HepG2 (cell line): ENCODE data around the gene BDNF. TPM values are rescaled to one million over a fixed set of nuclear protein-coding genes. Genes with fewer than 3 reads are reported as not detected.

ENCODE experiments used
- ATAC-seq: fragments of 200-7000 bp; cut with Tn5 transposase; 3 replicates; pipeline ENCODE4 v1.9.1; 2020; ENCODE audit warnings: mild to moderate bottlenecking, moderate library complexity
- BruUV-seq: library from RNA; stranded (reverse); fragments of 400-500 nt; replicated peaks from 2 replicates; lab custom pipeline; 2021; lab: Mats Ljungman, UMichigan
- CTCF ChIA-PET: fragments of 300-600 bp; formaldehyde crosslinking; extraction: SDS; loops from one replicate; lab custom pipeline; 2021; ENCODE audit warnings: low total read pairs, inconsistent platforms, low intra/inter-chr PET ratio; lab: Yijun Ruan, JAX
- POLR2A ChIA-PET: fragments of 350-600 bp; sonication (Branson Sonifier 250); formaldehyde crosslinking; loops from one replicate; lab custom pipeline; 2020; ENCODE audit warnings: antibody characterized with exemption, inconsistent platforms; lab: Yijun Ruan, JAX
- DNase-seq: peaks from one replicate; pipeline ENCODE4 v3.0.0-alpha.2; 2015; ENCODE audit warnings: low spot score
- FAIRE-seq: peaks from 3 replicates; lab custom pipeline; 2011; peaks lifted over from hg19 to GRCh38; lab: Jason Lieb, UNC
- H2AFZ ChIP-seq: one replicate; pipeline ENCODE4 v1.6.1; 2011; ENCODE audit warnings: low read length, inconsistent platforms
- H3K27ac ChIP-seq: fragments of 300-600 bp; 3 replicates; pipeline ENCODE4 v1.8.0; 2011; ENCODE audit warnings: mixed run types, mild to moderate bottlenecking, mixed read lengths, low read length, inconsistent platforms; ENCODE audit not compliant: insufficient read depth; ENCODE audit errors: extremely low read length
- H3K27me3 ChIP-seq, 2 experiments: fragments of 200-600 bp in 1 of 2; 2 replicates in 1 of 2; 3 replicates in 1 of 2; pipeline versions ENCODE4 v1.6.0 to v1.8.0; 2011; ENCODE audit warnings: low read length in 2 of 2, mild to moderate bottlenecking in 2 of 2, moderate library complexity in 2 of 2, inconsistent platforms in 1 of 2; ENCODE audit not compliant: insufficient read depth in 2 of 2, control insufficient read depth in 1 of 2
- H3K36me3 ChIP-seq, 2 experiments: fragments of 200-600 bp in 1 of 2; replicated peaks in 1 of 2; 2 replicates in 1 of 2; 3 replicates in 1 of 2; pipeline versions ENCODE4 v1.5.1 to v1.8.0; 2011; ENCODE audit warnings: low read length in 2 of 2, inconsistent platforms in 1 of 2; ENCODE audit not compliant: insufficient read depth in 2 of 2, control insufficient read depth in 1 of 2
- H3K4me1 ChIP-seq: 2 replicates; pipeline ENCODE4 v1.5.1; 2012; ENCODE audit warnings: low read length, inconsistent platforms; ENCODE audit not compliant: insufficient read depth
- H3K4me2 ChIP-seq: 2 replicates; pipeline ENCODE4 v1.6.0; 2011; ENCODE audit warnings: low read depth, low read length, inconsistent platforms
- H3K4me3 ChIP-seq, 3 experiments: fragments of 200-600 bp in 1 of 3; sonication (generic), shearing (Covaris generic) in 1 of 3; replicated peaks in 1 of 3; 2 replicates each; pipeline ENCODE4 v1.5.1; 2011 to 2016; ENCODE audit warnings: low read length in 3 of 3, inconsistent platforms in 2 of 3, low read depth in 2 of 3, mild to moderate bottlenecking in 2 of 3, control low read depth in 1 of 3, mixed read lengths in 1 of 3; ENCODE audit not compliant: insufficient read depth in 1 of 3
- H3K79me2 ChIP-seq: one replicate; pipeline ENCODE4 v1.6.1; 2011; ENCODE audit warnings: low read length, inconsistent platforms; ENCODE audit not compliant: insufficient read depth
- H3K9ac ChIP-seq: 2 replicates; pipeline ENCODE4 v1.6.0; 2011; ENCODE audit warnings: mild to moderate bottlenecking, low read depth, low read length, inconsistent platforms; ENCODE audit not compliant: insufficient read depth
- H3K9me3 ChIP-seq: 2 replicates; pipeline ENCODE4 v1.5.1; 2012; ENCODE audit warnings: mild to moderate bottlenecking, low read length
- H4K20me1 ChIP-seq: 2 replicates; pipeline ENCODE4 v1.6.0; 2011; ENCODE audit warnings: inconsistent platforms, mild to moderate bottlenecking, low read length, moderate library complexity; ENCODE audit not compliant: insufficient read depth
- ATM ChIP-seq: fragments of 450-650 bp; IDR thresholded peaks from 2 replicates; pipeline ENCODE4 v1.7.1; 2017; ENCODE audit warnings: mild to moderate bottlenecking, borderline replicate concordance
- FOXM1 ChIP-seq: sonication (generic); formaldehyde crosslinking; IDR thresholded peaks from 2 replicates; pipeline ENCODE4 v1.5.0; 2020; ENCODE audit warnings: missing genetic modification reagents
- KAT2B ChIP-seq: fragments of 150-350 bp; IDR thresholded peaks from 2 replicates; pipeline ENCODE4 v1.6.1; 2014; ENCODE audit warnings: low read depth, low read length, borderline replicate concordance
- KMT2B ChIP-seq: IDR thresholded peaks from 2 replicates; pipeline ENCODE4 v1.6.1; 2016; ENCODE audit warnings: missing genetic modification reagents, missing compliant biosample characterization
- NFATC3 ChIP-seq: sonication (generic); formaldehyde crosslinking; IDR thresholded peaks from 2 replicates; pipeline ENCODE4 v1.5.1; 2020; ENCODE audit warnings: mild to moderate bottlenecking, missing genetic modification reagents
- PRDM15 ChIP-seq: sonication (generic); formaldehyde crosslinking; IDR thresholded peaks from 2 replicates; pipeline ENCODE4 v1.4.0; 2020; ENCODE audit warnings: missing genetic modification reagents
- ZNF234 ChIP-seq: sonication (generic); formaldehyde crosslinking; conservative IDR thresholded peaks from 2 replicates; pipeline ENCODE4 v1.5.1; 2020; ENCODE audit warnings: mild to moderate bottlenecking, missing genetic modification reagents
- ZNF317 ChIP-seq: sonication (generic); formaldehyde crosslinking; IDR thresholded peaks from 2 replicates; pipeline ENCODE4 v1.5.0; 2020; ENCODE audit warnings: mild to moderate bottlenecking, missing genetic modification reagents
- WGBS: methylation state at CpG from one replicate; pipeline ENCODE4 v1.1.6; 2017; ENCODE audit warnings: low lambda C conversion rate; 5-methylcytosine and 5-hydroxymethylcytosine counted together
- in situ Hi-C: cut with HindIII; loops from 2 replicates; pipeline ENCODE4 v1.10.0; 2017; ENCODE audit warnings: low pct_unique_long_range_greater_than_20kb; ENCODE audit not compliant: extremely low pct_ligation_motif_present
- intact Hi-C: fragments of 100-400 bp; cut with micrococcal nuclease; formaldehyde crosslinking; loops from one replicate; pipeline ENCODE4 v1.10.0; 2022; ENCODE audit not compliant: unreplicated experiment
- polyA plus RNA-seq, 8 experiments: library from polyadenylated mRNA; depleted of rRNA in 3 of 8; stranded (reverse) in 7 of 8; unstranded in 1 of 8; fragments of >200 nt; fragmentation: Illumina TruSeq in 4 of 8; extraction: Trizol in 4 of 8; gene quantifications; 2 replicates each; pipeline versions ENCODE4 v1.2.1 to v1.2.3, GENCODE V29; 2011 to 2016; ENCODE audit warnings: low read depth in 4 of 8, missing spikeins in 1 of 8, mixed read lengths in 1 of 8; ENCODE audit not compliant: insufficient read depth in 1 of 8
- total RNA-seq, 5 experiments: library from RNA; depleted of rRNA; stranded (reverse); fragments of >200 nt; fragmentation: Illumina TruSeq; extraction: Trizol; gene quantifications; 2 replicates each; pipeline ENCODE4 v1.2.3, GENCODE V29; 2016; ENCODE audit warnings: low read depth in 1 of 5

Gene BDNF
- total and polyA plus RNA-seq, 2 of the 13 experiments (the other 11 are each of a cell fraction or from before 2014, with no cell fraction given): 0.02 TPM; not detected in 1

GRCh38 chr11:27658535-27659236 lies 41.6 kb downstream of the BDNF start:
- intact Hi-C loops (no loop called here), in situ Hi-C loops (no loop called here)
- FAIRE-seq: no peak
- Histone ChIP-seq H3K27me3 (peaks cover 0 to 7% of the 10 kb centered on the region in 2 experiments; a peak in 1 of 5 replicates), H3K27ac (no peak overlapping the region), H4K20me1 (no peaks in the 10 kb centered on the region), H3K36me3 (no peaks in the 10 kb centered on the region), H3K79me2 (no peaks in the 10 kb centered on the region), H3K4me3 (no peak overlapping the region), H3K9ac (no peak overlapping the region), H2AFZ (no peak overlapping the region), H3K4me1 (no peaks in the 10 kb centered on the region), H3K4me2 (no peak overlapping the region), H3K9me3 (no peaks in the 10 kb centered on the region)
- CTCF ChIA-PET: no interaction called here
- POLR2A ChIA-PET: no interaction called here
- ATAC-seq: no peak
- BruUV-seq: no TSS peak
- no peak for TF ChIP-seq NFATC3 (CRISPR knock-in tag)
- TF ChIP-seq ZNF234 (CRISPR knock-in tag): no peak
- TF ChIP-seq KMT2B (CRISPR knock-in tag): no peak
- TF ChIP-seq FOXM1: no peak
- no peak for TF ChIP-seq ZNF317 (CRISPR knock-in tag)
- no peak for TF ChIP-seq PRDM15 (CRISPR knock-in tag)
- no peak for TF ChIP-seq ATM
- TF ChIP-seq KAT2B: no peak
- WGBS: 3% methylated on average over 2 of the region's 2 CpGs
- DNase-seq: no peak
